HCT116 (cell line): ENCODE data around the gene STRN3. TPM values are rescaled to one million over a fixed set of nuclear protein-coding genes. Genes with fewer than 3 reads are reported as not detected.

Source experiments
- ATAC-seq: fragments of 200-7000 bp; cut with Tn5 transposase; 2 replicates; pipeline ENCODE4 v1.9.1; 2020; ENCODE audit warnings: mild to moderate bottlenecking, moderate library complexity
- BruUV-seq: library from RNA; stranded (reverse); fragments of 400-500 nt; replicated peaks from 2 replicates; lab custom pipeline; 2021; lab: Mats Ljungman, UMichigan
- CTCF ChIA-PET: fragments of 300-600 bp; sonication (Branson Sonifier 250); formaldehyde crosslinking; loops from one replicate; lab custom pipeline; 2021; ENCODE audit warnings: antibody characterized with exemption; lab: Charles Lee
- POLR2A ChIA-PET: fragments of 300-600, 350-600 bp; sonication (Branson Sonifier 250); formaldehyde crosslinking; loops from one replicate; lab custom pipeline; 2021; ENCODE audit warnings: antibody characterized with exemption; lab: Charles Lee
- RAD21 ChIA-PET, 2 experiments: fragments of 300-600 bp; sonication (Branson Sonifier 250); formaldehyde crosslinking; loops; one replicate each; lab custom pipeline; 2023; ENCODE audit warnings: low total read pairs in 2 of 2; ENCODE audit not compliant: uncharacterized antibody in 2 of 2, unreplicated experiment in 2 of 2, low non-redundant PET in 1 of 2; lab: Charles Lee
- DNase-seq: peaks from one replicate; pipeline ENCODE4 v3.0.0-alpha.2; 2010; ENCODE audit warnings: low read depth, low spot score
- H2AFZ ChIP-seq: fragments of 200-600 bp; shearing (Covaris generic), sonication (generic); 2 replicates; pipeline ENCODE4 v1.6.1; 2017; ENCODE audit warnings: low read depth, mixed run types, mixed read lengths, antibody characterized with exemption, low read length; ENCODE audit not compliant: poor library complexity, severe bottlenecking
- H3K27ac ChIP-seq: 2 replicates; pipeline ENCODE4 v1.5.1; 2012; ENCODE audit warnings: low read depth, low read length
- H3K27me3 ChIP-seq: fragments of 200-600 bp; sonication (generic); 2 replicates; pipeline ENCODE4 v1.6.1; 2016; ENCODE audit warnings: mixed run types, low read length, mixed read lengths; ENCODE audit not compliant: insufficient read depth
- H3K36me3 ChIP-seq, 2 experiments: fragments of 200-500 bp in 1 of 2; fragments of 200-600 bp in 1 of 2; sonication (Bioruptor generic) in 1 of 2; sonication (generic) in 1 of 2; 2 replicates each; pipeline versions ENCODE4 v1.5.1 to v1.6.1; 2014 to 2016; ENCODE audit warnings: low read length in 2 of 2, inconsistent platforms in 1 of 2, mixed read lengths in 1 of 2, mixed run types in 1 of 2; ENCODE audit not compliant: insufficient read depth in 2 of 2, control insufficient read depth in 1 of 2
- H3K4me1 ChIP-seq, 2 experiments: fragments of 200-600 bp in 1 of 2; sonication (generic) in 1 of 2; 2 replicates each; pipeline versions ENCODE4 v1.5.1 to v1.6.1; 2012 to 2017; ENCODE audit warnings: low read length in 2 of 2, inconsistent platforms in 1 of 2, mild to moderate bottlenecking in 1 of 2, mixed read lengths in 1 of 2, mixed run types in 1 of 2, moderate library complexity in 1 of 2; ENCODE audit not compliant: insufficient read depth in 2 of 2, control insufficient read depth in 1 of 2
- H3K4me2 ChIP-seq: fragments of 200-600 bp; sonication (generic); 2 replicates; pipeline ENCODE4 v1.6.1; 2017; ENCODE audit warnings: mixed run types, low read length, mixed read lengths
- H3K4me3 ChIP-seq, 2 experiments: fragments of 200-600 bp in 1 of 2; sonication (generic) in 1 of 2; replicated peaks in 1 of 2; 2 replicates each; pipeline ENCODE4 v1.5.1; 2011 to 2016; ENCODE audit warnings: low read length in 2 of 2, control low read depth in 1 of 2, low read depth in 1 of 2, mild to moderate bottlenecking in 1 of 2, mixed read lengths in 1 of 2, mixed run types in 1 of 2
- H3K79me2 ChIP-seq: fragments of 200-600 bp; sonication (generic); 2 replicates; pipeline ENCODE4 v1.6.1; 2017; ENCODE audit warnings: mild to moderate bottlenecking, mixed run types, low read length, moderate library complexity, mixed read lengths; ENCODE audit not compliant: insufficient read depth
- H3K9ac ChIP-seq: fragments of 200-600 bp; sonication (generic); 2 replicates; pipeline ENCODE4 v1.6.1; 2016; ENCODE audit warnings: low read length, mixed read lengths
- H3K9me2 ChIP-seq: fragments of 200-600 bp; sonication (generic), shearing (Covaris generic); 2 replicates; pipeline ENCODE4 v1.6.1; 2017; ENCODE audit warnings: mixed run types, mild to moderate bottlenecking, moderate library complexity; ENCODE audit not compliant: insufficient read depth
- H3K9me3 ChIP-seq, 2 experiments: fragments of 200-500 bp in 1 of 2; fragments of 200-600 bp in 1 of 2; sonication (Bioruptor generic) in 1 of 2; sonication (generic) in 1 of 2; 2 replicates each; pipeline ENCODE4 v1.6.1; 2014 to 2017; ENCODE audit warnings: low read length in 2 of 2, mixed read lengths in 2 of 2, inconsistent platforms in 1 of 2, low read depth in 1 of 2, mild to moderate bottlenecking in 1 of 2, mixed run types in 1 of 2, moderate library complexity in 1 of 2; ENCODE audit not compliant: control insufficient read depth in 1 of 2, insufficient read depth in 1 of 2
- H4K20me1 ChIP-seq: fragments of 200-600 bp; sonication (generic), shearing (Covaris generic); 2 replicates; pipeline ENCODE4 v1.6.1; 2017; ENCODE audit warnings: mixed run types, mild to moderate bottlenecking, moderate library complexity; ENCODE audit not compliant: insufficient read depth
- CBX3 ChIP-seq: IDR thresholded peaks from 2 replicates; pipeline ENCODE4 v1.6.1; 2012; ENCODE audit warnings: low read depth
- EGR1 ChIP-seq: IDR thresholded peaks from 2 replicates; pipeline ENCODE4 v1.6.1; 2012; ENCODE audit warnings: low read depth
- ELF1 ChIP-seq: IDR thresholded peaks from 2 replicates; pipeline ENCODE4 v1.6.1; 2012; ENCODE audit warnings: low read depth, borderline replicate concordance
- EZH2 ChIP-seq: fragments of 200-600 bp; sonication (generic); IDR thresholded peaks from 2 replicates; pipeline ENCODE4 v1.6.1; 2017; ENCODE audit warnings: antibody characterized with exemption, mixed run types
- EZH2phosphoT487 ChIP-seq: fragments of 200-600 bp; IDR thresholded peaks from 2 replicates; pipeline ENCODE4 v1.6.1; 2018; ENCODE audit warnings: antibody characterized with exemption, borderline replicate concordance
- JUND ChIP-seq: IDR thresholded peaks from 2 replicates; pipeline ENCODE4 v1.6.1; 2012
- MAX ChIP-seq: IDR thresholded peaks from 2 replicates; pipeline ENCODE4 v1.6.1; 2012
- POLR2A ChIP-seq: IDR thresholded peaks from 2 replicates; pipeline ENCODE4 v1.7.0; 2011; ENCODE audit warnings: borderline replicate concordance; ENCODE audit not compliant: insufficient read depth, insufficient read length; ENCODE audit errors: extremely low read depth
- POLR2AphosphoS5 ChIP-seq: IDR thresholded peaks from 2 replicates; pipeline ENCODE4 v1.6.1; 2011; ENCODE audit warnings: mild to moderate bottlenecking, low read depth, low read length, moderate library complexity
- SIN3A ChIP-seq: IDR thresholded peaks from 2 replicates; pipeline ENCODE4 v1.6.1; 2012; ENCODE audit warnings: low read depth
- SRF ChIP-seq: IDR thresholded peaks from 2 replicates; pipeline ENCODE4 v1.6.1; 2012; ENCODE audit warnings: low read depth
- TCF7L2 ChIP-seq: IDR thresholded peaks from 2 replicates; pipeline ENCODE4 v1.7.0; 2011; ENCODE audit warnings: borderline replicate concordance, inconsistent platforms; ENCODE audit not compliant: insufficient read depth, insufficient read length; ENCODE audit errors: extremely low read depth
- ZBTB33 ChIP-seq: IDR thresholded peaks from 2 replicates; pipeline ENCODE4 v1.6.1; 2011; ENCODE audit warnings: mild to moderate bottlenecking, low read length, moderate library complexity; ENCODE audit not compliant: insufficient replicate concordance; ENCODE audit errors: extremely low read depth
- ZFX ChIP-seq: fragments of 450-650 bp; IDR thresholded peaks from 2 replicates; pipeline ENCODE4 v1.6.1; 2017
- ZNF274 ChIP-seq: fragments of 200-500 bp; sonication (Bioruptor generic); IDR thresholded peaks from 2 replicates; pipeline ENCODE4 v1.6.1; 2014; ENCODE audit warnings: mild to moderate bottlenecking, low read depth, low read length, inconsistent platforms
- intact Hi-C: fragments of 100-400 bp; cut with micrococcal nuclease; formaldehyde crosslinking; loops from 2 replicates; pipeline ENCODE4 v1.10.0; 2022
- total RNA-seq: library from RNA; stranded (reverse); gene quantifications from one replicate; pipeline ENCODE4 v1.2.1, GENCODE V29; 2021; ENCODE audit not compliant: unreplicated experiment

The STRN3 gene
- total RNA-seq, 1 experiment from 2014 or later: 43.4 TPM

DNA sequence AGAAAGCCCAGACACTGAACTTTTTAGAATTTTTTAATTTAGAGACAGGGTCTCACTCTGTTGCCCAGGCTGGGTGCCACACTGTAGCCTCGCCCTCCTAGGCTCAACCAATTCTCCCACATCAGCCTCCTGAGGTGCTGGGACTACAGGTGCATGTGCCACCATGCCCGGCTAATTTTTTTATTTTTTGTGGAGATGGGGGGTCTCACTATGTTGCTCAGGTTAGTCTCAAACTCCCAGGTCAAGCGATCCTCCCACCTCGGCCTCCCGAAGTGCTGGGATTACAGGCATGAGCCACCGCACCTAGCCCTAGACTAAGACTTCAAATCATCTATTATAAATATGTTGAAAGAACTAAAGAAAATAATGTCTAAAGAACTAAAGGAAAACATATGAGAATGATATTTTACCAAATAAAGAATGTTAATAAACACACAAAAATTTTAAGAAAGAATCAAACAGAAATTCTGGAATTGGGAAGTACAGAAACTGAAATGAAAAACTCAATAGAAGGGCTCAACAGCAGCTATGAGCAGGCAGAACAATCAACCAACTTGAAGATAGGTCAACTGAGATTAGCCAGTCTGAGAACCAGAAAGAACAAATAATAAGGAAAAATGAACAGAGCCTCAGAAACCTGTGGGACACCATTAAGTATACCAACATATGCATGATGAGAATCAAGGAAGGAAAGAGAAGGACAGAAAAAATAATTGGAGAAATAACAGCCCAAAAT is 27.0 kb downstream of the STRN3 start:
- H3K9ac ChIP-seq: no peak overlapping the region
- DNase-seq: no peak
- H3K4me2 ChIP-seq: no peak overlapping the region
- ChIA-PET POLR2A (interaction anchor here (1.0 kb wide), 1 partner anchor 11 kb away, joined by 4 read pairs; no protein-coding TSS in a partner anchor), RAD21 (no interaction called here), CTCF (no interaction called here)
- H3K27ac ChIP-seq: no peak overlapping the region
- H3K27me3 ChIP-seq: no peaks in the 10 kb centered on the region
- H3K4me1 ChIP-seq: peaks cover 18 to 38% of the 10 kb centered on the region in 2 experiments
- H3K79me2 ChIP-seq: peaks cover 95% of the 10 kb centered on the region
- no peaks in the 10 kb centered on the region for H3K9me3 ChIP-seq
- no peak for ATAC-seq
- H3K36me3 ChIP-seq: no peaks in the 10 kb centered on the region; a peak in 1 of 4 replicates
- TF ChIP-seq ZBTB33: no peak
- TF ChIP-seq TCF7L2: no peak
- no peak for TF ChIP-seq ZFX
- no peak for TF ChIP-seq SIN3A
- TF ChIP-seq EZH2phosphoT487: no peak
- TF ChIP-seq CBX3: no peak
- no peak for TF ChIP-seq ZNF274
- no peak for TF ChIP-seq POLR2AphosphoS5
- no peak for TF ChIP-seq POLR2A
- TF ChIP-seq EGR1: no peak
- no peak for TF ChIP-seq SRF
- TF ChIP-seq JUND: no peak
- TF ChIP-seq MAX: no peak
- no peak for TF ChIP-seq ELF1
- TF ChIP-seq EZH2: no peak
- no peaks in the 10 kb centered on the region for H3K9me2 ChIP-seq
- H3K4me3 ChIP-seq: no peak overlapping the region
- intact Hi-C loops: no loop called here
- no peak overlapping the region for H2AFZ ChIP-seq
- H4K20me1 ChIP-seq: peaks cover 9% of the 10 kb centered on the region; the same call in 1 of the 2 replicates
- no TSS peak for BruUV-seq
